ENCODE data around the gene KLF17.

Gene KLF17

DNA sequence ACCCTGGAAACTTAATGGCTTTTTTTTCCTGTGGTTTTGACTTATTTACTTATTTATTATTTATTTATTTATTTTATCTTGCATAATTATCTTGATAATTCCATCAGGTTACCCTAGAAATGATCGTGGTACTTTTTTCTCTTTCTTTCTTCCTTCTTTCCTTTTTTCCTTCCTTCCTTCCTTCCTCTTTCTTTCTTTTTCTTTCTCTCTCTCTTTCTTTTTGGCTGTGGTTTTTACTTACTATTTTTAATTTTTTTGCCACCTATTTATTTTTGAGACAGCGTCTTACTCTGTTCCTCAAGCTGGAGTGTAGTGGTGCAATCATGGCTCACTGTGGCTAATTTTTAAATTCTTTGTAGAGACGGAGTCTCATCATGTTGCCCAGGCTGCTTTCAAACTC is 29.0 kb downstream of the KLF17 start:
- no peaks in the 10 kb centered on the region for H3F3A ChIP-seq (ENCODE audit: insufficient read depth, low read length)
- no peak for DNase-seq
- H3K9me2 ChIP-seq (replicated peaks; ENCODE audit: insufficient read depth, low read length): no peaks in the 10 kb centered on the region
- H2AFZ ChIP-seq (ENCODE audit: low read length): no peak overlapping the region
- no peak overlapping the region for H3K4me3 ChIP-seq (ENCODE audit: low read length)
- H3K4me2 ChIP-seq (ENCODE audit: low read depth, low read length): no peak overlapping the region
- no peaks in the 10 kb centered on the region for H3K9me3 ChIP-seq (replicated peaks; ENCODE audit: insufficient read depth, low read length)
- H3K27me3 ChIP-seq (replicated peaks; ENCODE audit: insufficient read depth, low read length): no peaks in the 10 kb centered on the region
- no peak overlapping the region for H3K9ac ChIP-seq (ENCODE audit: low read length)
- H3K36me3 ChIP-seq (replicated peaks; ENCODE audit: insufficient read depth, low read length): no peaks in the 10 kb centered on the region
- H3K27ac ChIP-seq (ENCODE audit: low read length): no peak overlapping the region
- TF ChIP-seq EZH2 (optimal IDR thresholded peaks at IDR 0.05; ENCODE audit: low read depth, low read length) (no peak), EZH2phosphoT487 (IDR thresholded peaks at IDR 0.05; ENCODE audit: low read length) (no peak)
- TF ChIP-seq, protein P1, sequence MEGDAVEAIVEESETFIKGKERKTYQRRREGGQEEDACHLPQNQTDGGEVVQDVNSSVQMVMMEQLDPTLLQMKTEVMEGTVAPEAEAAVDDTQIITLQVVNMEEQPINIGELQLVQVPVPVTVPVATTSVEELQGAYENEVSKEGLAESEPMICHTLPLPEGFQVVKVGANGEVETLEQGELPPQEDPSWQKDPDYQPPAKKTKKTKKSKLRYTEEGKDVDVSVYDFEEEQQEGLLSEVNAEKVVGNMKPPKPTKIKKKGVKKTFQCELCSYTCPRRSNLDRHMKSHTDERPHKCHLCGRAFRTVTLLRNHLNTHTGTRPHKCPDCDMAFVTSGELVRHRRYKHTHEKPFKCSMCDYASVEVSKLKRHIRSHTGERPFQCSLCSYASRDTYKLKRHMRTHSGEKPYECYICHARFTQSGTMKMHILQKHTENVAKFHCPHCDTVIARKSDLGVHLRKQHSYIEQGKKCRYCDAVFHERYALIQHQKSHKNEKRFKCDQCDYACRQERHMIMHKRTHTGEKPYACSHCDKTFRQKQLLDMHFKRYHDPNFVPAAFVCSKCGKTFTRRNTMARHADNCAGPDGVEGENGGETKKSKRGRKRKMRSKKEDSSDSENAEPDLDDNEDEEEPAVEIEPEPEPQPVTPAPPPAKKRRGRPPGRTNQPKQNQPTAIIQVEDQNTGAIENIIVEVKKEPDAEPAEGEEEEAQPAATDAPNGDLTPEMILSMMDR (IDR thresholded peaks at IDR 0.05; ENCODE audit: low read length): no peak
- no peaks in the 10 kb centered on the region for H3K79me2 ChIP-seq (ENCODE audit: low read length)
- no peaks in the 10 kb centered on the region for H3K4me1 ChIP-seq (ENCODE audit: low read length)
- no peaks in the 10 kb centered on the region for H4K20me1 ChIP-seq (ENCODE audit: insufficient read depth, low read length)

DNA sequence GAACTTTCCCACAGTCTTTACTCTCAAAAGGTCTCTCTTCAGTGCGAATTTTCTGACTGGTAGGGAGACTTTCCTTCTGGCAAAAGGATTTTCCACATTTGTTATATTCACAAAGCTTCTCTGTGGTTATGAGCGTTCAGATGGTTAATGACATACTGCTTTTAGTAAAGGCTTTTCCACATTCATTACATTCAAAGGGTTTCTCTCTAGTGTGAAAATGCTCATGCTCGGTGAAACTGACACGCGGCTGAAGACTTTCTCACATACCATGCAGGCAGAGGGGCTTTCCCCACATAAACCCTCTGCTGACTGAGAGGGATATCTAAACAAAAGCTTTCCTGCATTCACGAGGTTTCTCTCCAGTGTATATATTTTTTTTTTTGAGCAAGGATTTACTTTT is 32.7 kb downstream of the KLF17 start:
- Histone ChIP-seq H3K27ac (ENCODE audit: low read length) (no peak overlapping the region), H3K79me2 (ENCODE audit: low read length) (no peaks in the 10 kb centered on the region), H3K27me3 (replicated peaks; ENCODE audit: insufficient read depth, low read length) (no peaks in the 10 kb centered on the region), H4K20me1 (ENCODE audit: insufficient read depth, low read length) (no peaks in the 10 kb centered on the region), H3F3A (ENCODE audit: insufficient read depth, low read length) (no peaks in the 10 kb centered on the region), H3K4me1 (ENCODE audit: low read length) (no peaks in the 10 kb centered on the region), H3K9me2 (replicated peaks; ENCODE audit: insufficient read depth, low read length) (no peaks in the 10 kb centered on the region), H3K4me3 (ENCODE audit: low read length) (no peak overlapping the region), H3K9ac (ENCODE audit: low read length) (no peak overlapping the region), H3K4me2 (ENCODE audit: low read depth, low read length) (no peak overlapping the region), H3K36me3 (replicated peaks; ENCODE audit: insufficient read depth, low read length) (no peaks in the 10 kb centered on the region), H2AFZ (ENCODE audit: low read length) (no peak overlapping the region), H3K9me3 (replicated peaks; ENCODE audit: insufficient read depth, low read length) (no peaks in the 10 kb centered on the region)
- TF ChIP-seq, protein P1 (IDR thresholded peaks at IDR 0.05; ENCODE audit: low read length): no peak
- TF ChIP-seq EZH2phosphoT487 (IDR thresholded peaks at IDR 0.05; ENCODE audit: low read length) (no peak), EZH2 (optimal IDR thresholded peaks at IDR 0.05; ENCODE audit: low read depth, low read length) (no peak)
- DNase-seq: no peak

DNA sequence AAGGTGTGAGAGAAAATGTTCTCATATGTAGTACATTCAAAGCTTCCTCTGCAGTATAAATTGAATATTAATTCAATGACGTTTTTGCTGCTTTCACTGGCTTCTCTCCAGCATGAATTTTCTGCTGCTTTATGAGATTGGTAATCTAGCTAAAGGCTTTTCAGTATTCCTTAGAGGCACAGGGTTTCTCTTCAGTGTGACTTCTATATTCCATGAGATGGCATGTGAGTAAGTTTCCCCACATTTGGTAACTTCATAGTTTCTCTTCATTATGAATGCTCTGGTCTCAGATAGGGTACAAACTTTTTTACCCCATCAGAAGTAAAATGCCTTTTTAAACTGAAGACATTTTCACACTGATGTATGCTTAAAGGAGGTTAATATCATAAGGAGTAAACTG is 33.2 kb downstream of the KLF17 start:
- H3K36me3 ChIP-seq (replicated peaks; ENCODE audit: insufficient read depth, low read length): no peaks in the 10 kb centered on the region
- no peaks in the 10 kb centered on the region for H3K9me2 ChIP-seq (replicated peaks; ENCODE audit: insufficient read depth, low read length)
- no peak overlapping the region for H3K4me3 ChIP-seq (ENCODE audit: low read length)
- no peak for DNase-seq
- no peak overlapping the region for H3K27ac ChIP-seq (ENCODE audit: low read length)
- H3K4me1 ChIP-seq (ENCODE audit: low read length): no peaks in the 10 kb centered on the region
- H3K9me3 ChIP-seq (replicated peaks; ENCODE audit: insufficient read depth, low read length): no peaks in the 10 kb centered on the region
- no peaks in the 10 kb centered on the region for H3F3A ChIP-seq (ENCODE audit: insufficient read depth, low read length)
- H3K9ac ChIP-seq (ENCODE audit: low read length): no peak overlapping the region
- no peak overlapping the region for H3K4me2 ChIP-seq (ENCODE audit: low read depth, low read length)
- TF ChIP-seq EZH2 (optimal IDR thresholded peaks at IDR 0.05; ENCODE audit: low read depth, low read length): no peak
- no peaks in the 10 kb centered on the region for H4K20me1 ChIP-seq (ENCODE audit: insufficient read depth, low read length)
- H2AFZ ChIP-seq (ENCODE audit: low read length): no peak overlapping the region
- H3K79me2 ChIP-seq (ENCODE audit: low read length): no peaks in the 10 kb centered on the region
- H3K27me3 ChIP-seq (replicated peaks; ENCODE audit: insufficient read depth, low read length): no peaks in the 10 kb centered on the region

DNA sequence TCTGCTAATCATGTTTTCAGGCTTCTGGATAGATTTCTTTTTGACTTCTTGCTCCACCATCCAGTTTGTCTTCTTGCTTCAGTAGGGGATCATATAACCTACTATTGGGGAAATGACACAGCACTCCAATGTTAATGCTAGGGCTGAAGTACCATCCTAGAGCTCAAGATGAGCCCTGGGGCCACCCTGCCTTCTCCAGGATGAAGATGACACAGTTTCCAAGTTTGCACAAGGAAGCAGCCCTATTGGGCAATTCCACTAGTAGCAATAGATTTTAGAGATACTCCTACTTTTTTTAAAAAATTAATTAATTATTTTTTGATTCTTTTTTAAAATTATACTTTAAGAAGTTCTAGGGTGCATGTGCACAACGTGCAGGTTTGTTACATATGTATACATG is 34.1 kb downstream of the KLF17 start:
- no peaks in the 10 kb centered on the region for H3K9me2 ChIP-seq (replicated peaks; ENCODE audit: insufficient read depth, low read length)
- no peaks in the 10 kb centered on the region for H3K27me3 ChIP-seq (replicated peaks; ENCODE audit: insufficient read depth, low read length)
- no peak overlapping the region for H3K9ac ChIP-seq (ENCODE audit: low read length)
- no peaks in the 10 kb centered on the region for H3K79me2 ChIP-seq (ENCODE audit: low read length)
- DNase-seq: no peak
- H3K36me3 ChIP-seq (replicated peaks; ENCODE audit: insufficient read depth, low read length): no peaks in the 10 kb centered on the region
- TF ChIP-seq EZH2phosphoT487 (IDR thresholded peaks at IDR 0.05; ENCODE audit: low read length) (no peak), EZH2 (optimal IDR thresholded peaks at IDR 0.05; ENCODE audit: low read depth, low read length) (no peak)
- TF ChIP-seq, protein P1 (IDR thresholded peaks at IDR 0.05; ENCODE audit: low read length): no peak
- H3F3A ChIP-seq (ENCODE audit: insufficient read depth, low read length): no peaks in the 10 kb centered on the region
- no peak overlapping the region for H3K4me2 ChIP-seq (ENCODE audit: low read depth, low read length)
- no peaks in the 10 kb centered on the region for H3K4me1 ChIP-seq (ENCODE audit: low read length)
- H3K9me3 ChIP-seq (replicated peaks; ENCODE audit: insufficient read depth, low read length): no peaks in the 10 kb centered on the region
- no peak overlapping the region for H3K27ac ChIP-seq (ENCODE audit: low read length)
- no peak overlapping the region for H2AFZ ChIP-seq (ENCODE audit: low read length)
- H4K20me1 ChIP-seq (ENCODE audit: insufficient read depth, low read length): no peaks in the 10 kb centered on the region
- H3K4me3 ChIP-seq (ENCODE audit: low read length): no peak overlapping the region

Measured in MM.1S (cell line).